ENCODE measurements around the gene CMTM4.

DNA sequence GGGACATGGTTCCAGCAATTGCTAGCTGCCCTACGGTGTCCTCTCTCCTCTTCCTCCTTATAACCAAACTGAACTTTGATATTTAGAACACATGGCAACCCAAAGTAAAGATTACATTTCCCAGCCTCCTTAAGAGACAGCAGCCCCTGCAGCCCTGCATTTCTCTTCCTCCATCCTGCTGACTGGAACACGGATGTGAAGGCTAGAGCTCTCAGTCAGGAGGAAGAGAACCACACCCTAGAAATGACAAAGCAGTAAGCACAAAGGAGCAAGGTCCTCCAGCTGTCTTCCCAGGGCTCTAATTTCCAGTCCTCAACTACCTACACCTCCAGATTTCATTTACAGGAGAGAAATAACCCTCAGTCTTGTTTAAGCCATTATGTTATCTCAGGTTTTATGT lies 44.0 kb upstream of the CMTM4 start:
- TF ChIP-seq, protein P1, sequence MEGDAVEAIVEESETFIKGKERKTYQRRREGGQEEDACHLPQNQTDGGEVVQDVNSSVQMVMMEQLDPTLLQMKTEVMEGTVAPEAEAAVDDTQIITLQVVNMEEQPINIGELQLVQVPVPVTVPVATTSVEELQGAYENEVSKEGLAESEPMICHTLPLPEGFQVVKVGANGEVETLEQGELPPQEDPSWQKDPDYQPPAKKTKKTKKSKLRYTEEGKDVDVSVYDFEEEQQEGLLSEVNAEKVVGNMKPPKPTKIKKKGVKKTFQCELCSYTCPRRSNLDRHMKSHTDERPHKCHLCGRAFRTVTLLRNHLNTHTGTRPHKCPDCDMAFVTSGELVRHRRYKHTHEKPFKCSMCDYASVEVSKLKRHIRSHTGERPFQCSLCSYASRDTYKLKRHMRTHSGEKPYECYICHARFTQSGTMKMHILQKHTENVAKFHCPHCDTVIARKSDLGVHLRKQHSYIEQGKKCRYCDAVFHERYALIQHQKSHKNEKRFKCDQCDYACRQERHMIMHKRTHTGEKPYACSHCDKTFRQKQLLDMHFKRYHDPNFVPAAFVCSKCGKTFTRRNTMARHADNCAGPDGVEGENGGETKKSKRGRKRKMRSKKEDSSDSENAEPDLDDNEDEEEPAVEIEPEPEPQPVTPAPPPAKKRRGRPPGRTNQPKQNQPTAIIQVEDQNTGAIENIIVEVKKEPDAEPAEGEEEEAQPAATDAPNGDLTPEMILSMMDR (IDR thresholded peaks at IDR 0.05 in 2 of 3, conservative IDR thresholded peaks at IDR 0.05 in 1 of 3; ENCODE audit: borderline replicate concordance in 1 of 3, insufficient read depth in 1 of 3, low read depth in 2 of 3, low read length in 2 of 3), result no peak
- no peak for TF ChIP-seq ELF1 (IDR thresholded peaks at IDR 0.05; ENCODE audit: borderline replicate concordance, low read depth)
- no peak for TF ChIP-seq POLR2A (IDR thresholded peaks at IDR 0.05; ENCODE audit: borderline replicate concordance, extremely low read depth, insufficient read depth, insufficient read length)
- no peak for TF ChIP-seq POLR2AphosphoS5 (IDR thresholded peaks at IDR 0.05; ENCODE audit: low read depth, low read length)
- TF ChIP-seq, protein P2, sequence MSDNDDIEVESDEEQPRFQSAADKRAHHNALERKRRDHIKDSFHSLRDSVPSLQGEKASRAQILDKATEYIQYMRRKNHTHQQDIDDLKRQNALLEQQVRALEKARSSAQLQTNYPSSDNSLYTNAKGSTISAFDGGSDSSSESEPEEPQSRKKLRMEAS (IDR thresholded peaks at IDR 0.05), result no peak
- TF ChIP-seq, protein P3, sequence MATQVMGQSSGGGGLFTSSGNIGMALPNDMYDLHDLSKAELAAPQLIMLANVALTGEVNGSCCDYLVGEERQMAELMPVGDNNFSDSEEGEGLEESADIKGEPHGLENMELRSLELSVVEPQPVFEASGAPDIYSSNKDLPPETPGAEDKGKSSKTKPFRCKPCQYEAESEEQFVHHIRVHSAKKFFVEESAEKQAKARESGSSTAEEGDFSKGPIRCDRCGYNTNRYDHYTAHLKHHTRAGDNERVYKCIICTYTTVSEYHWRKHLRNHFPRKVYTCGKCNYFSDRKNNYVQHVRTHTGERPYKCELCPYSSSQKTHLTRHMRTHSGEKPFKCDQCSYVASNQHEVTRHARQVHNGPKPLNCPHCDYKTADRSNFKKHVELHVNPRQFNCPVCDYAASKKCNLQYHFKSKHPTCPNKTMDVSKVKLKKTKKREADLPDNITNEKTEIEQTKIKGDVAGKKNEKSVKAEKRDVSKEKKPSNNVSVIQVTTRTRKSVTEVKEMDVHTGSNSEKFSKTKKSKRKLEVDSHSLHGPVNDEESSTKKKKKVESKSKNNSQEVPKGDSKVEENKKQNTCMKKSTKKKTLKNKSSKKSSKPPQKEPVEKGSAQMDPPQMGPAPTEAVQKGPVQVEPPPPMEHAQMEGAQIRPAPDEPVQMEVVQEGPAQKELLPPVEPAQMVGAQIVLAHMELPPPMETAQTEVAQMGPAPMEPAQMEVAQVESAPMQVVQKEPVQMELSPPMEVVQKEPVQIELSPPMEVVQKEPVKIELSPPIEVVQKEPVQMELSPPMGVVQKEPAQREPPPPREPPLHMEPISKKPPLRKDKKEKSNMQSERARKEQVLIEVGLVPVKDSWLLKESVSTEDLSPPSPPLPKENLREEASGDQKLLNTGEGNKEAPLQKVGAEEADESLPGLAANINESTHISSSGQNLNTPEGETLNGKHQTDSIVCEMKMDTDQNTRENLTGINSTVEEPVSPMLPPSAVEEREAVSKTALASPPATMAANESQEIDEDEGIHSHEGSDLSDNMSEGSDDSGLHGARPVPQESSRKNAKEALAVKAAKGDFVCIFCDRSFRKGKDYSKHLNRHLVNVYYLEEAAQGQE (IDR thresholded peaks at IDR 0.05; ENCODE audit: low read depth), result no peak
- no peak for TF ChIP-seq CBX3 (IDR thresholded peaks at IDR 0.05; ENCODE audit: low read depth)
- no peak for TF ChIP-seq EZH2 (IDR thresholded peaks at IDR 0.05)
- TF ChIP-seq CEBPB (IDR thresholded peaks at IDR 0.05; ENCODE audit: low read depth), result no peak
- no peak for TF ChIP-seq ZNF274 (IDR thresholded peaks at IDR 0.05; ENCODE audit: low read depth, low read length)
- no peak for TF ChIP-seq EZH2phosphoT487 (IDR thresholded peaks at IDR 0.05; ENCODE audit: borderline replicate concordance)
- TF ChIP-seq RAD21 (IDR thresholded peaks at IDR 0.05; ENCODE audit: low read depth), result no peak

Data from HCT116 (cell line).